ENCODE measurements around the gene SHE.

DNA sequence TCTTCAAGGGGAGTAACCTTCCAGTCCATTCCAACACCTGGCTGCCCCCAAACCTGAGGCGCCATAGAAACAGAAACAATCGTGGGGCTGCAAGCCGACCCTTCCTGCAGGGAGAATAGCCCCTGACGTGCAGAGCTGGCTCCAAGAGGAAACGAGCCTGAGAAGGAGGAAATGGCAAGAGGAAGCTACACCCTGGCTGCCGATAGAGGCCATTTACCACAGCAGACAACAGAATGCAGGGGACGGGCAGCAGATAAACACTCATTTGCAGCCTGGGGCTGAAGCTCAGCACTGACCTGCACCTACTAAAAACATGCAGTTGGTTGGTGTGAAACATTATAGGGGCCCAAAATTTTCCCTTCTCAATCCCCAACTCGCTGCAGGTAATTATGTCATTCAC is 8.9 kb downstream of the SHE start:
- TF ChIP-seq, protein P1, sequence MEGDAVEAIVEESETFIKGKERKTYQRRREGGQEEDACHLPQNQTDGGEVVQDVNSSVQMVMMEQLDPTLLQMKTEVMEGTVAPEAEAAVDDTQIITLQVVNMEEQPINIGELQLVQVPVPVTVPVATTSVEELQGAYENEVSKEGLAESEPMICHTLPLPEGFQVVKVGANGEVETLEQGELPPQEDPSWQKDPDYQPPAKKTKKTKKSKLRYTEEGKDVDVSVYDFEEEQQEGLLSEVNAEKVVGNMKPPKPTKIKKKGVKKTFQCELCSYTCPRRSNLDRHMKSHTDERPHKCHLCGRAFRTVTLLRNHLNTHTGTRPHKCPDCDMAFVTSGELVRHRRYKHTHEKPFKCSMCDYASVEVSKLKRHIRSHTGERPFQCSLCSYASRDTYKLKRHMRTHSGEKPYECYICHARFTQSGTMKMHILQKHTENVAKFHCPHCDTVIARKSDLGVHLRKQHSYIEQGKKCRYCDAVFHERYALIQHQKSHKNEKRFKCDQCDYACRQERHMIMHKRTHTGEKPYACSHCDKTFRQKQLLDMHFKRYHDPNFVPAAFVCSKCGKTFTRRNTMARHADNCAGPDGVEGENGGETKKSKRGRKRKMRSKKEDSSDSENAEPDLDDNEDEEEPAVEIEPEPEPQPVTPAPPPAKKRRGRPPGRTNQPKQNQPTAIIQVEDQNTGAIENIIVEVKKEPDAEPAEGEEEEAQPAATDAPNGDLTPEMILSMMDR (IDR thresholded peaks at IDR 0.05) = no peak
- no peak for TF ChIP-seq POLR2A (IDR thresholded peaks at IDR 0.05)
- TF ChIP-seq POLR2AphosphoS5 (IDR thresholded peaks at IDR 0.05) = no peak
